Naive B cell (primary cell): ENCODE measurements around the gene BAIAP2L1. TPM values are rescaled to one million over a fixed set of nuclear protein-coding genes. Genes with fewer than 3 reads are reported as not detected.
A peak's percentile ranks its signal among the peaks of the same experiment; 100 is the strongest.
"Not testable (repeated sequence)": the region's sequence is repeated elsewhere in the genome, so short reads cannot be mapped to it uniquely, and the experiment has no call there.

Source experiments
- ATAC-seq, 2 donors: fragments of 150-1000 bp; cut with Tn5 transposase; 2 replicates each; pipeline ENCODE4 v1.10.0; 2021; ENCODE audit warnings: low read depth in 2 of 2, mild to moderate bottlenecking in 2 of 2, moderate library complexity in 2 of 2
- DNase-seq: peaks from one replicate; pipeline ENCODE4 v3.0.0; 2022
- H3K27ac Mint-ChIP-seq, 6 donors: one replicate each; pipeline ENCODE4 v1.8.0; 2020 to 2022; ENCODE audit warnings: mild to moderate bottlenecking in 6 of 6, mixed read lengths in 6 of 6, moderate library complexity in 5 of 6, inconsistent platforms in 2 of 6
- H3K27me3 Mint-ChIP-seq, 3 donors: one replicate each; pipeline ENCODE4 v1.8.0; 2021 to 2022; ENCODE audit warnings: mixed read lengths in 3 of 3, mild to moderate bottlenecking in 1 of 3
- H3K36me3 Mint-ChIP-seq, 2 donors: one replicate each; pipeline ENCODE4 v1.8.0; 2020 to 2022; ENCODE audit warnings: mixed read lengths in 2 of 2, inconsistent platforms in 1 of 2, mild to moderate bottlenecking in 1 of 2
- H3K4me1 Mint-ChIP-seq, 3 donors: one replicate each; pipeline ENCODE4 v1.8.0; 2020 to 2022; ENCODE audit warnings: mixed read lengths in 3 of 3, inconsistent platforms in 1 of 3, mild to moderate bottlenecking in 1 of 3, moderate library complexity in 1 of 3
- H3K4me3 Mint-ChIP-seq, 8 donors: one replicate each; pipeline ENCODE4 v1.8.0; 2020 to 2022; ENCODE audit warnings: mild to moderate bottlenecking in 8 of 8, mixed read lengths in 8 of 8, moderate library complexity in 8 of 8, inconsistent platforms in 2 of 8
- H3K9me3 Mint-ChIP-seq, 7 donors: one replicate each; pipeline ENCODE4 v1.8.0; 2020 to 2022; ENCODE audit warnings: mixed read lengths in 7 of 7, mild to moderate bottlenecking in 5 of 7, inconsistent platforms in 2 of 7, moderate library complexity in 1 of 7
- polyA plus RNA-seq, 6 donors: library from polyadenylated mRNA; unstranded; fragments of 300-500 nt; fragmentation: Illumina TruSeq; gene quantifications; one replicate each; pipeline ENCODE4 v1.2.3, GENCODE V29; 2021; ENCODE audit warnings: low read depth in 6 of 6

Gene BAIAP2L1
- polyA plus RNA-seq, 6 donors from 2014 or later: 0.29 to 2.1 (median 1.6) TPM

- DNase-seq (no peak), ATAC-seq (no peak)
- Mint-ChIP-seq H3K36me3 (no peaks in the 10 kb centered on the region), H3K4me3 (no peak overlapping the region), H3K9me3 (peaks cover 0 to 1% (median 0%) of the 10 kb centered on the region in 7 donors), H3K27me3 (peaks cover 12 to 30% (median 17%) of the 10 kb centered on the region in 3 donors), H3K27ac (no peak overlapping the region), H3K4me1 (peaks cover 0 to 4% (median 3%) of the 10 kb centered on the region in 3 donors)
These were observed 6.5 kb downstream of the BAIAP2L1 start for GRCh38 chr7:98394377-98394836.

GRCh38 chr7:98387544-98388226 lies 13.2 kb downstream of the BAIAP2L1 start:
- Mint-ChIP-seq H3K9me3 (peaks cover 0 to 1% (median 0%) of the 10 kb centered on the region in 7 donors), H3K27ac (no peak overlapping the region), H3K4me1 (no peaks in the 10 kb centered on the region), H3K27me3 (peaks cover 8 to 21% (median 8%) of the 10 kb centered on the region in 3 donors), H3K4me3 (no peak overlapping the region), H3K36me3 (no peaks in the 10 kb centered on the region)
- DNase-seq (no peak), ATAC-seq (no peak)

GRCh38 chr7:98387131-98387530 lies 13.8 kb downstream of the BAIAP2L1 start:
- Mint-ChIP-seq H3K9me3 (peaks cover 0 to 1% (median 0%) of the 10 kb centered on the region in 7 donors), H3K27me3 (peaks cover 8 to 21% (median 8%) of the 10 kb centered on the region in 3 donors), H3K4me3 (no peak overlapping the region), H3K27ac (no peak overlapping the region), H3K36me3 (no peaks in the 10 kb centered on the region), H3K4me1 (no peaks in the 10 kb centered on the region)
- ATAC-seq: no peak
- DNase-seq: no peak

DNA sequence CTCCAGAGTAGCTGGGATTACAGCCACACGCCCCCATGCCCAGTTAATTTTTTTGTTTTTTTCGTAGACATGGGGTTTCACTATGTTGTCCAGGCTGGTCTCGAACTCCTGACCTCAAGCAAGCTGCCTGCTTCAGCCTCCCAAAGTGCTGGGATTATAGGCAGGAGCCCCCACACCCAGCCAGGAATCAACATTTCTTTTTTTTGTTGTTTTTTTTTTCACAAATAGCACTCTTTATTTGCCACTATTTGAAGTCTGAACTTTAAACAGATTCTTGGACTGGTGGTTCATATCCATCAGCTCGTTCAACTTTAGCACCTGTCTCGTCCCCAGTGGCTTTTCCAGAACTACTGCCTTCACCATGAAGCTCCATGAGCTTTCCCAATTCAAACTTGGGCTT lies 15.4 kb downstream of the BAIAP2L1 start:
- not testable (repeated sequence) for H3K4me3 Mint-ChIP-seq, H3K9me3 Mint-ChIP-seq, H3K36me3 Mint-ChIP-seq, H3K4me1 Mint-ChIP-seq, DNase-seq, H3K27ac Mint-ChIP-seq, ATAC-seq
- H3K27me3 Mint-ChIP-seq: peaks cover 5 to 16% (median 8%) of the 10 kb centered on the region in 3 donors

GRCh38 chr7:98378210-98378819 lies 22.6 kb downstream of the BAIAP2L1 start:
- DNase-seq (no peak), ATAC-seq (no peak)
- peaks cover 0 to under 1% (median 0%) of the 10 kb centered on the region in 3 donors for H3K27me3 Mint-ChIP-seq
- no peak overlapping the region for H3K4me3 Mint-ChIP-seq
- no peaks in the 10 kb centered on the region for H3K4me1 Mint-ChIP-seq
- H3K9me3 Mint-ChIP-seq: peaks cover 0 to 6% (median 0%) of the 10 kb centered on the region in 7 donors
- H3K36me3 Mint-ChIP-seq: no peaks in the 10 kb centered on the region
- H3K27ac Mint-ChIP-seq: peak overlapping the region in 2 of 6 donors; percentile 28 to 46

- no peak for ATAC-seq
- DNase-seq: no peak
- H3K27ac Mint-ChIP-seq: peak overlapping the region in 1 of 6 donors; percentile 49
- no peaks in the 10 kb centered on the region for H3K27me3 Mint-ChIP-seq
- H3K4me1 Mint-ChIP-seq: no peaks in the 10 kb centered on the region
- no peaks in the 10 kb centered on the region for H3K36me3 Mint-ChIP-seq
- H3K4me3 Mint-ChIP-seq: no peak overlapping the region
- peaks cover 0 to 6% (median 0%) of the 10 kb centered on the region in 7 donors for H3K9me3 Mint-ChIP-seq
These were observed 24.2 kb downstream of the BAIAP2L1 start for GRCh38 chr7:98376711-98377110.

- H3K36me3 Mint-ChIP-seq: no peaks in the 10 kb centered on the region
- ATAC-seq: no peak
- no peak for DNase-seq
- no peak overlapping the region for H3K27ac Mint-ChIP-seq
- H3K4me3 Mint-ChIP-seq: no peak overlapping the region
- peaks cover 0 to 6% (median 0%) of the 10 kb centered on the region in 7 donors for H3K9me3 Mint-ChIP-seq
- H3K4me1 Mint-ChIP-seq: no peaks in the 10 kb centered on the region
- no peaks in the 10 kb centered on the region for H3K27me3 Mint-ChIP-seq
These were observed 25.2 kb downstream of the BAIAP2L1 start for GRCh38 chr7:98375664-98376063.

GRCh38 chr7:98374285-98374680 lies 26.6 kb downstream of the BAIAP2L1 start:
- peaks cover 0 to 2% (median 0%) of the 10 kb centered on the region in 7 donors for H3K9me3 Mint-ChIP-seq
- no peak overlapping the region for H3K4me3 Mint-ChIP-seq
- no peaks in the 10 kb centered on the region for H3K36me3 Mint-ChIP-seq
- no peaks in the 10 kb centered on the region for H3K27me3 Mint-ChIP-seq
- no peaks in the 10 kb centered on the region for H3K4me1 Mint-ChIP-seq
- ATAC-seq (no peak), DNase-seq (no peak)
- no peak overlapping the region for H3K27ac Mint-ChIP-seq

GRCh38 chr7:98372993-98373392 lies 27.9 kb downstream of the BAIAP2L1 start:
- peaks cover 0 to 9% (median 6%) of the 10 kb centered on the region in 3 donors for H3K27me3 Mint-ChIP-seq
- ATAC-seq (no peak), DNase-seq (no peak)
- H3K9me3 Mint-ChIP-seq: no peaks in the 10 kb centered on the region
- H3K4me3 Mint-ChIP-seq: no peak overlapping the region
- no peak overlapping the region for H3K27ac Mint-ChIP-seq
- H3K36me3 Mint-ChIP-seq: no peaks in the 10 kb centered on the region
- no peaks in the 10 kb centered on the region for H3K4me1 Mint-ChIP-seq

GRCh38 chr7:98369726-98370125 lies 31.2 kb downstream of the BAIAP2L1 start:
- Mint-ChIP-seq H3K9me3 (peaks cover 0 to 3% (median 0%) of the 10 kb centered on the region in 7 donors), H3K27me3 (peaks cover 6 to 28% (median 24%) of the 10 kb centered on the region in 3 donors), H3K4me1 (no peaks in the 10 kb centered on the region), H3K27ac (no peak overlapping the region), H3K36me3 (peaks cover 0 to 7% of the 10 kb centered on the region in 2 donors), H3K4me3 (peak overlapping the region in 1 of 8 donors; percentile 42)
- ATAC-seq: no peak
- DNase-seq: no peak

- H3K27me3 Mint-ChIP-seq: peaks cover 9 to 28% (median 24%) of the 10 kb centered on the region in 3 donors
- H3K4me3 Mint-ChIP-seq: no peak overlapping the region
- DNase-seq (no peak), ATAC-seq (no peak)
- H3K9me3 Mint-ChIP-seq: peaks cover 0 to 3% (median 0%) of the 10 kb centered on the region in 7 donors
- H3K36me3 Mint-ChIP-seq: peaks cover 0 to 7% of the 10 kb centered on the region in 2 donors
- H3K4me1 Mint-ChIP-seq: no peaks in the 10 kb centered on the region
- no peak overlapping the region for H3K27ac Mint-ChIP-seq
These were observed 32.2 kb downstream of the BAIAP2L1 start for GRCh38 chr7:98368716-98369115.

GRCh38 chr7:98366562-98366938 lies 34.3 kb downstream of the BAIAP2L1 start:
- no peaks in the 10 kb centered on the region for H3K4me1 Mint-ChIP-seq
- H3K4me3 Mint-ChIP-seq: no peak overlapping the region
- H3K27me3 Mint-ChIP-seq: peaks cover 9 to 28% (median 28%) of the 10 kb centered on the region in 3 donors
- peak overlapping the region in 1 of 6 donors; percentile 66 for H3K27ac Mint-ChIP-seq
- peaks cover 0 to 3% (median 0%) of the 10 kb centered on the region in 7 donors for H3K9me3 Mint-ChIP-seq
- no peak for ATAC-seq
- H3K36me3 Mint-ChIP-seq: peaks cover 0 to 7% of the 10 kb centered on the region in 2 donors
- no peak for DNase-seq

DNA sequence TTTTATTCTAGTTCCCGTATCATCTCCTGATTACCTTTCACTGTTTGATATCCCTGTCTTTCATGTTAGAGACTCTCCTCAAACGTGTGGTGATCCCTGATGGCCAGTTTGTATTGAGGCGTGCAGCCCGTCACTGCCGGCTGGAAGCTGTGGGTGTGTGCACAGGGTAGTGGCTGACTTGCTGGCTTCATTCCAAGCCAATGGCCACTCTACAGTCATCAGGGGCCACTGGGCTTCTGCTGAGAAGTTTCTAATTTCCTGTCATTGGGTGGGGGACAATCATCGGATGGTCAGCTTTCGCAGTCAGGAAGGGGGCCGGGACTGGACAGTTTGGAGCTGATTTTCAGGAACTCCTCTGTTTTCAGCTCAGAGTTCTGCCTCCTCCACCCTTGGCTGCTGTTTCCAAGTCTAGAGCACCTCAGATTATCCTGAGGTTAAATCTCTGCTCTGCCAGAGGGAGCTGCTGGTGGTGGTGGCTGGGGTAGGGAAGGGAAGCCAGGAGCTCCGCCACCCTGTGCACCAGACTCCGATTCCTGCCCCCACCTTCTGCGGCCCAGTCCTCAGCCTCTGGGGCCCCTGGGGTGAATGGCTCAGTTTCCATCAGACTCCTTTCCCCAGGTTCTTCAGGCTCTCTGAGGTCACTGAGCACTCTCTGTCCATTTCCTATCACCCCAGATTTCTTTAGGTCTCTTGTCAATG lies 34.9 kb downstream of the BAIAP2L1 start:
- no peak overlapping the region for H3K4me3 Mint-ChIP-seq
- peaks cover 0 to 7% of the 10 kb centered on the region in 2 donors for H3K36me3 Mint-ChIP-seq
- DNase-seq (no peak), ATAC-seq (no peak)
- peak overlapping the region in 2 of 6 donors; percentile 2 for H3K27ac Mint-ChIP-seq
- peaks cover 0 to 3% (median 0%) of the 10 kb centered on the region in 7 donors for H3K9me3 Mint-ChIP-seq
- peaks cover 9 to 28% (median 28%) of the 10 kb centered on the region in 3 donors for H3K27me3 Mint-ChIP-seq
- no peaks in the 10 kb centered on the region for H3K4me1 Mint-ChIP-seq
